Measurements from ENCODE around the gene METTL27. TPM values are rescaled to one million over a fixed set of nuclear protein-coding genes. Genes with fewer than 3 reads are reported as not detected.

METTL27 gene
- total RNA-seq, 2 donors from 2014 or later = 2.1 to 3.3 TPM

DNA sequence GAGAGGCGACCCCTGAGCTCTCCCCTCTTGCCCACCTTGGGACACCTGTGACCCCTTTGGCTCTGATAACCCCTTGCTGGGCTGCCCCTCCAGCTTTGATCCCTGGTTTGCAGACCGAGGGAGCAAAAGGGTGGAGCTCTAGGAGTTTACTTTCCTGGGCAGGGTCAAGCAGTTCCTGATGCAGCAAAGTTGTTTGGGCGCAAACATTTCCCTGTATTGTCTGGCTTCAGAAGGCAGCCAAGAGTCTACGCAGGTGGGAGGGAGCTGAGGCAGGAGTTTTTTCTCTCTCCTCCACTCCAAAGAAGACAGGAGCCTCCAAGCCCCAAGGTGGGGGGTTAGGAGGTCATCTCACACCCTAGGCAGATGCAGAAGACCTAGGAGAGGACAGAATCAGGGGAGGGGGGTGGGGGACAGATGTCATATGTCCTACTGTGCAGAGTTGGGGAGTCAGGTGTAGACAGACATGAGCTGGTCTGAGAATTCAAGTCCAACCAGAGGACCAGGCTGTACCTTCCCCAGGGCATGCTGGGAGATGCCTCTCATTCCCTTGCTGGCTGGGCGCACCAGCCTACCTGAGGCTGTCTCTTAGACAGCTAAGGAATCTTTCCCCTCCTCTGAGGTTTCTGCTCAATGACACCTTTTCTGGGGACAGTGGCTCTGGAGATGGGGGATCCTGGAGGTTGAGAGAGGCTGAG lies 39.2 kb upstream of the METTL27 start:
- ATAC-seq (peak; percentile 29), DNase-seq (no peak)
- H3K27ac ChIP-seq = no peak overlapping the region
- H3K36me3 ChIP-seq (replicated peaks in 1 of 2; ENCODE audit: insufficient read depth in 1 of 2, low read depth in 2 of 2) = no peaks in the 10 kb centered on the region
- no peak overlapping the region for H3K4me3 ChIP-seq
- H3K9me3 ChIP-seq = no peaks in the 10 kb centered on the region
- no peaks in the 10 kb centered on the region for H3K27me3 ChIP-seq
- no peak for TF ChIP-seq POLR2A (IDR thresholded peaks at IDR 0.05)
- intact Hi-C loops (cut with DNase I) = loop anchor here (10.0 kb wide), 1 partner anchor 83 kb away; no protein-coding TSS in a partner anchor
- 22 to 38% methylated on average over 4 to 5 of the region's 5 CpGs for WGBS, 2 donors
- H3K4me1 ChIP-seq = no peaks in the 10 kb centered on the region

GRCh38 chr7:73880755-73881328 lies 38.5 kb upstream of the METTL27 start:
- Histone ChIP-seq H3K9me3 (no peaks in the 10 kb centered on the region), H3K36me3 (replicated peaks in 1 of 2; ENCODE audit: insufficient read depth in 1 of 2, low read depth in 2 of 2) (no peaks in the 10 kb centered on the region), H3K4me3 (no peak overlapping the region), H3K27ac (peak overlapping the region in 1 of 4 donors; percentile 2), H3K27me3 (no peaks in the 10 kb centered on the region), H3K4me1 (no peaks in the 10 kb centered on the region)
- intact Hi-C loops (cut with DNase I) = loop anchor here (10.0 kb wide), 1 partner anchor 84 kb away; no protein-coding TSS in a partner anchor
- TF ChIP-seq POLR2A (IDR thresholded peaks at IDR 0.05) = no peak
- TF ChIP-seq, protein P1, sequence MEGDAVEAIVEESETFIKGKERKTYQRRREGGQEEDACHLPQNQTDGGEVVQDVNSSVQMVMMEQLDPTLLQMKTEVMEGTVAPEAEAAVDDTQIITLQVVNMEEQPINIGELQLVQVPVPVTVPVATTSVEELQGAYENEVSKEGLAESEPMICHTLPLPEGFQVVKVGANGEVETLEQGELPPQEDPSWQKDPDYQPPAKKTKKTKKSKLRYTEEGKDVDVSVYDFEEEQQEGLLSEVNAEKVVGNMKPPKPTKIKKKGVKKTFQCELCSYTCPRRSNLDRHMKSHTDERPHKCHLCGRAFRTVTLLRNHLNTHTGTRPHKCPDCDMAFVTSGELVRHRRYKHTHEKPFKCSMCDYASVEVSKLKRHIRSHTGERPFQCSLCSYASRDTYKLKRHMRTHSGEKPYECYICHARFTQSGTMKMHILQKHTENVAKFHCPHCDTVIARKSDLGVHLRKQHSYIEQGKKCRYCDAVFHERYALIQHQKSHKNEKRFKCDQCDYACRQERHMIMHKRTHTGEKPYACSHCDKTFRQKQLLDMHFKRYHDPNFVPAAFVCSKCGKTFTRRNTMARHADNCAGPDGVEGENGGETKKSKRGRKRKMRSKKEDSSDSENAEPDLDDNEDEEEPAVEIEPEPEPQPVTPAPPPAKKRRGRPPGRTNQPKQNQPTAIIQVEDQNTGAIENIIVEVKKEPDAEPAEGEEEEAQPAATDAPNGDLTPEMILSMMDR (IDR thresholded peaks at IDR 0.05) = no peak
- DNase-seq (no peak), ATAC-seq (no peak)
- 48 to 56% methylated on average over 11 to 13 of the region's 13 CpGs for WGBS, 2 donors

GRCh38 chr7:73879977-73880681 lies 37.8 kb upstream of the METTL27 start:
- 55 to 57% methylated on average over 10 to 18 of the region's 18 CpGs for WGBS, 2 donors
- DNase-seq (peak in 2 of 4 donors; percentile 28 to 35), ATAC-seq (peak; percentile 55)
- Histone ChIP-seq H3K36me3 (replicated peaks in 1 of 2; ENCODE audit: insufficient read depth in 1 of 2, low read depth in 2 of 2) (no peaks in the 10 kb centered on the region), H3K27ac (no peak overlapping the region), H3K27me3 (no peaks in the 10 kb centered on the region), H3K4me1 (no peaks in the 10 kb centered on the region), H3K4me3 (no peak overlapping the region), H3K9me3 (no peaks in the 10 kb centered on the region)
- TF ChIP-seq POLR2A (IDR thresholded peaks at IDR 0.05) = no peak
- TF ChIP-seq, protein P1 (IDR thresholded peaks at IDR 0.05) = no peak
- intact Hi-C loops (cut with DNase I) = loop anchor here (10.0 kb wide), 2 partner anchors 85 to 145 kb away; partner anchors contain the start of gene ELN

DNA sequence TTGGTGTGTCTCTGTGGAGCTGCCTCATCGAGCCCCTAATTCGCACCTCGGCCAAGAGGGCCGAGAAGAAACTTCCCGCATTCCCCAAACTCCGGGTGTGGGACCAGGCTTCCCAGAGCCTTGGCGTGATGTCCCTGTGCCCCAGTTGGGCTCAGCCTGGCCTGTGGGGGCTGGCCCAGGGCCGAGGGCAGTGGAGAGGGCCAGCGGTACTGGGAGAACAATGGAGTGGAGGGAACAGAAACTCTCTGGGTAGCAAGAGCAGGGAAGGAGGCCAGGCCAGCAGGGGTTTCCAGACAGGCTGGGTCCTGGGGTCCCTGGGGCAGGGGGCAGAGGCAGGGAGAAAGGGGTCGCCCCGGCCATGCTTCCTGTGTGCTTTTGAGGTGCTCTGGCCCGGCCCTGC lies 34.7 kb upstream of the METTL27 start:
- Histone ChIP-seq H3K27ac (no peak overlapping the region), H3K36me3 (replicated peaks in 1 of 2; ENCODE audit: insufficient read depth in 1 of 2, low read depth in 2 of 2) (no peaks in the 10 kb centered on the region), H3K9me3 (no peaks in the 10 kb centered on the region), H3K27me3 (no peaks in the 10 kb centered on the region), H3K4me3 (no peak overlapping the region), H3K4me1 (no peaks in the 10 kb centered on the region)
- WGBS, 2 donors = 77 to 82% methylated on average over 7 to 12 of the region's 12 CpGs
- no peak for ATAC-seq
- DNase-seq = no peak
- TF ChIP-seq POLR2A (IDR thresholded peaks at IDR 0.05) = no peak
- TF ChIP-seq, protein P1 (IDR thresholded peaks at IDR 0.05) = no peak
- intact Hi-C loops (cut with DNase I) = loop anchor here (10.0 kb wide), 1 partner anchor 148 kb away; the partner anchor contains the start of gene ELN

DNA sequence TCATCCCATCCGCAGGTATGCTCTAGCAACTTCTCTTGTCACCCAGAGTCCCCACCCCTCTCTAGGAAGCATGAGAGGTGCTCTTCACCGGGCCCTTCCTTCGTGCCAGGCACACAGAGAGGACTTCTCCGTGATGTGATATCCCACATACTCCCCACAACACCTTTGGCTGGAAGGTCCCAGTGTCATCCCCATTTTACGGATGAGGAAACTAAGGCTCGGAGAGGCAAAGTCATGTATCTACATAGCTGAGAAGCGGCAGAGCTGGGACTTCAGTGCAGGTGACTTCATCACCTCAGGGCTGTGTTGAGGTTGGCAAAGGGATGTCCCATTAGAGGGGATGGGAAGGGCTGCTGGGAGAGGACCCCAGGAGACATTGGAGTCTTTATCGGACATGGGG lies 34.0 kb upstream of the METTL27 start:
- WGBS, 2 donors = 89 to 93% methylated on average over 5 to 8 of the region's 8 CpGs
- Histone ChIP-seq H3K27ac (no peak overlapping the region), H3K4me1 (no peaks in the 10 kb centered on the region), H3K27me3 (no peaks in the 10 kb centered on the region), H3K4me3 (no peak overlapping the region), H3K9me3 (no peaks in the 10 kb centered on the region), H3K36me3 (replicated peaks in 1 of 2; ENCODE audit: insufficient read depth in 1 of 2, low read depth in 2 of 2) (no peaks in the 10 kb centered on the region)
- ATAC-seq (no peak), DNase-seq (no peak)
- TF ChIP-seq, protein P1 (IDR thresholded peaks at IDR 0.05) = no peak
- no peak for TF ChIP-seq POLR2A (IDR thresholded peaks at IDR 0.05)
- intact Hi-C loops (cut with DNase I) = loop anchor here (10.0 kb wide), 1 partner anchor 148 kb away; the partner anchor contains the start of gene ELN
